Ovary (tissue), 3 donors: ENCODE data around the gene RAPGEF4.

Experiments
- EP300 ChIP-seq: sonication (generic); formaldehyde crosslinking; IDR thresholded peaks from one replicate; pipeline ENCODE4 v1.6.1; 2017; ENCODE audit warnings: antibody characterized with exemption
- POLR2A ChIP-seq: fragments of 450-650 bp; IDR thresholded peaks from one replicate; pipeline ENCODE4 v1.6.1; 2017; ENCODE audit warnings: antibody characterized with exemption, mild to moderate bottlenecking, moderate library complexity
- TF ChIP-seq, protein P1 (sequence below), 3 donors: fragments of 450-650 bp in 2 of 3; fragments of 200-600 bp in 1 of 3; IDR thresholded peaks; one replicate each; pipeline versions ENCODE4 v1.5.1 to v1.8.0; 2016 to 2022; ENCODE audit warnings: antibody characterized with exemption in 3 of 3, mild to moderate bottlenecking in 1 of 3
- donor health status: DM: no; HTN: no; CAD: no.

DNA sequence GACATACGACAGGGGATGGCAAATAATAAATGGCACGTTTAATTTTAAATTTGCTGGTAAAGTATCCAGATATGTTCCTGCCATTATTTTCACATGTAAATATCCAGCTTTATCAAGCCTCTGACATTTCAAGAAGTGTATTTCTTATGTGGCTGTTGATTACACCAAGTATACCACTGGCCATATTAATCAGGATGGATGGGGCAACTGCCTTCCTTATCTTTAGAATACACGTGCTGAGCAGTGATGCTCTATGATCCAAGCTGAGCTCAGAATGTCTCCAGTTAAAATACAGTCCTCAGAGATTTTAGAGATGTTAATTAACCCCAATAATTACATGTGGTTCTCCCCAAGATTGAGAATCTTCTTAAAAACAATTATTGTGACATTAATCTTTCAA, 38.3 kb upstream of the RAPGEF4 start:
- TF ChIP-seq EP300 (no peak), POLR2A (no peak)
- TF ChIP-seq, protein P1, sequence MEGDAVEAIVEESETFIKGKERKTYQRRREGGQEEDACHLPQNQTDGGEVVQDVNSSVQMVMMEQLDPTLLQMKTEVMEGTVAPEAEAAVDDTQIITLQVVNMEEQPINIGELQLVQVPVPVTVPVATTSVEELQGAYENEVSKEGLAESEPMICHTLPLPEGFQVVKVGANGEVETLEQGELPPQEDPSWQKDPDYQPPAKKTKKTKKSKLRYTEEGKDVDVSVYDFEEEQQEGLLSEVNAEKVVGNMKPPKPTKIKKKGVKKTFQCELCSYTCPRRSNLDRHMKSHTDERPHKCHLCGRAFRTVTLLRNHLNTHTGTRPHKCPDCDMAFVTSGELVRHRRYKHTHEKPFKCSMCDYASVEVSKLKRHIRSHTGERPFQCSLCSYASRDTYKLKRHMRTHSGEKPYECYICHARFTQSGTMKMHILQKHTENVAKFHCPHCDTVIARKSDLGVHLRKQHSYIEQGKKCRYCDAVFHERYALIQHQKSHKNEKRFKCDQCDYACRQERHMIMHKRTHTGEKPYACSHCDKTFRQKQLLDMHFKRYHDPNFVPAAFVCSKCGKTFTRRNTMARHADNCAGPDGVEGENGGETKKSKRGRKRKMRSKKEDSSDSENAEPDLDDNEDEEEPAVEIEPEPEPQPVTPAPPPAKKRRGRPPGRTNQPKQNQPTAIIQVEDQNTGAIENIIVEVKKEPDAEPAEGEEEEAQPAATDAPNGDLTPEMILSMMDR (IDR thresholded peaks at IDR 0.05) = no peak
